Nucleus accumbens (tissue), 56 donors: ENCODE results near the gene CD69.

Experiments
- DNase-seq, 56 donors: peaks; one replicate each; lab custom pipeline; 2025; lab: John Stamatoyannopoulos, UW

Gene CD69

GRCh38 chr12:9760699-9761418, at the start of gene CD69:
Gene CD69 (minus strand): TSS chr12:9760901. CDS start chr12:9760820, 81 bp downstream.
- DNase-seq, result peak in 1 of 56 donors; percentile 16

DNA sequence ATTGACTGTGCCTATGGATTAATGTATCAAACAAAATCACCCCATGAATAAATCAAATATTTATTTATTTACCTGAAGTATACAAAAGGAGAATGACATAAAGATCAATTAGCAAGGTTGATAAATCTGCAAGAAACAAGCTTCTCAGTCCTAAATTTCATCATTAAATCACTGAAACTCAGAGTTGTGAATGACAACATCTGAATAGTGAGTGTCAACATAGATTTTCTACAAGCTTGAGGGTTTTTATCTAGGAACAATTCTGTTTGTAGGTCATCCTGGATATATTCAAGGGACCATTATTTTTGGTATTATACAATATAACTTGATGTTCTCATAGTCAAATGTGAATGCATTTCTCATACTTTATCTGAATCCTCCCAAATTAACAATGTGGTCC, 49.2 kb upstream of the CD69 start:
- DNase-seq, result no peak

DNA sequence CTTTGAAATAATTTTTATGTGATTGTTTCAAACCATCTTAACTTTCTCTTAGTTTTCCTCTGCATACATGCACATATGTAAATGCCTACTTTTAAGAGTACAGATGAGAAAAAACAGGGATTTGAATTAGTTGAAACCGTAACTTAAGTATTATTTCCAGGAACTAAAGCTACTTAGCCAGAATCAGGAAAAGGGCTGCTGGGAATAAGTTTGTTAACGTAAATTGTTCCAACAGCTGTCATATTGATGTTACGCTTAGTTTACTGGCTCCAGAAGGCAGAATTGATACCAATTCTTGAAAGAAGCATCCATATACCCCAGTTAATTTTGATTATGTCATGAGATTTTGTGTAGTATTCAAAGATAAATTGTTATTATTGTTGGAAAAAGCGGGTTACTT, 48.6 kb upstream of the CD69 start:
- no peak for DNase-seq

- no peak for DNase-seq
These were observed 47.8 kb upstream of the CD69 start for GRCh38 chr12:9808504-9808903.

GRCh38 chr12:9806714-9807113, 46.0 kb upstream of the CD69 start:
- DNase-seq, result no peak

GRCh38 chr12:9805883-9806282, 45.2 kb upstream of the CD69 start:
- no peak for DNase-seq

DNA sequence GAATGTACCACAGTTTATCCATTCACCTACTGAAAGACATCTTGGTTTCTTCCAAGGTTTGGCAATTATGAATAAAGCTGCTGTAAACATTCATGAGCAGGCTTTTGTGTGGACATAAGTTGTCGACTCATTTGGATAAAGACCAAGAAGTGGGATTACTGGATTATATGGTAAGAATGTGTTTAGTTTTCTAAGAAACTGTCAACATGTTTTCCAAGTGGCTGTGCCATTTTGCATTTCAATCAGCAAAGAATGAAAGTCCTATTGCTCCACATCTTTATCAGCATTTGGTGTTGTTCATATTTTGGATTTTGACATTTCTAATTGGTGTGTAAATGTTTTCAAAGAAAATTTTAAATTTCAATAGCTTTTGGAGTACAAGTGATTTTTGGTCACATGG, 39.3 kb upstream of the CD69 start:
- DNase-seq, result no peak

DNA sequence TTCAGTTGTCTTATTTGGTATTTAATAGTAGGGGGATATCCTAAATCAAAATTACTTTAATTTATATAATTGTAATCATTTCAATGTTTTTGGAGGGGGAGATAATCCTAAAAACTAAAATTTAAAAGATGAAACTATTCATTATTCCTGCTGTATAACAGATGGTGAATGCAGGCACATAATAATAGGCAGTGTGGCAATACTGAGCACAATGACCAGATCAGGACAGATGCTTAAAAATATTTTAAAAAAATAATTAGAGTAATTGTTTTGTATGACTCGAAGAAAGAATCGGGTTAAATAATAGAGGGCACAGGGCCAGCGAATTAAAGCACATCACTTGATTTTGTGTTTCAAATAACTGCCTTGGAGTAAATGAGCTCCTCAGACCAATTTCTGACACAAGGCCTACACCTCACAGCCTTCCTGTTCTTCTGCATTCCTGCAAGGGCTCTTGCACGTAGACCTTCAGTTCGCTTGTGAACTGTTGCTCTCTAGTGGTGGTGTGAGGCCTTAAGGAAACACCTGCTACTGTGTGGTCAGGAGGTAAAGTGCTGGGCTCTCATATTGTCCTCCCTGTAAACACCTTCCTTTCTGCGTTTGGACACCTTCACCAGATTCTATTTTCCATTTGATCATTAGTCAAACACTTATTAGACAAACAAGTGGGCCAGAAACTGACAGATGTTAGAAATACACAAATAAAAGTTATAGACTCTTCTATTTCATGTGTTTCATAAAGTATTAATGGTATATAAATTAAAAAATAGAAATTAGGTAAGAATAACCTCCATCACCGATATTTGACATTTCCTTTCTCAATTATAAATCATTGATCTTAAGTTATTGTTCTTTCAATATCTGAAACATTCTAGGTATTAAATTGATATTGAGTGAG, 37.3 kb upstream of the CD69 start:
- DNase-seq, result no peak

DNA sequence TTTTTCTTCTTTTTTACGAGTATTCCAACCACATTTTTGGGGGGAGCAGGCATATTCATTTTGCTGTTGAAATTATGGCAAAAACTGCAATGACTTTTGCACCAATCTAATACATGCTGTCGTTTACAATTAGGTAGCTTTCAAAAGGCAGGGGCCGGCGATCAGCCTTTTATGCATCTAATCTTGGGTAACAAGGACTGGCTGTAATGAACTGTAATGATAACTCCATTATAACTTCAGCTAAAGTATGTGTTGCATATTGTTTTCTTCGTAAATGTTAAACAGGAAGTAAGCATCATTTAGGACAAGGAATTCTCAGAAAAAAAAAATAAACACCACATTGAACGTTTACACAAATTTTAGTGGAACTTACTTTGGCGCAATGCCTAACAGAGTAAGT, 36.3 kb upstream of the CD69 start:
- DNase-seq, result no peak

DNA sequence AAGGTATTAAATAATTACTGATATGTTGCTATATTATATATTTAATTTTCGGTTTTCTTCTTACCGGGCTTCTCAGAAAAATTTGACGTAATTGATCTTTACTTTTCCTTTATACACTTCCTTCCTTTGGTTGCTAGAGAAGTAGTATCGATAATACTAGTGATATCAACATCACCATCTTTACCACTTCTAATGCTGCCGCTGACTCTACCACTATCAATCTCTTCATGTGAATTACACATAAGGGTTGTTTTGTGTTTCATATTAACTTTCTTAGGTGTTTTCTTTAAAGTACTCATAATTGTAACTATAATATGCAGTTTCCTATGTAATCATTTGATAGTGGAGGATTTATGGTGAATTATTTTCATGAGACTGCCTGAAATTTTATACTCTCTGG, 35.6 kb upstream of the CD69 start:
- no peak for DNase-seq

DNA sequence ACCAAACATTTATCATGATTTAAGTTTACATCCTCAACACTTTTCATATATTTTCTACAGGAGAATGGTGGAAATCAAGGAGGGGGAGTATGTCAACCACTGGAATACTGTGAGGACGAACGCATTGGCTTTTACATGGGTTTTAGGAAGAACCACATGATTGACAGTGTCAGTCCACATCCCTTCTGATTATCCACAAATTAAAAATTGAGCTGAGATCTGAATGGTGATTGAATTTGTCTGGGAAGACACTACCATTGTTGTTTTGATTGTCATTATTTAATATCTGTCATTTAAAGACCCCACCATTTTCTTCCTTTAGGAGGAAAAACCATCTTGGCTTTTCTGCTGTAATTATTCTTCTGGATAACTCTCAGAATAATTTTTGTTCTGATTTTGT, 35.2 kb upstream of the CD69 start:
- DNase-seq, result no peak

DNA sequence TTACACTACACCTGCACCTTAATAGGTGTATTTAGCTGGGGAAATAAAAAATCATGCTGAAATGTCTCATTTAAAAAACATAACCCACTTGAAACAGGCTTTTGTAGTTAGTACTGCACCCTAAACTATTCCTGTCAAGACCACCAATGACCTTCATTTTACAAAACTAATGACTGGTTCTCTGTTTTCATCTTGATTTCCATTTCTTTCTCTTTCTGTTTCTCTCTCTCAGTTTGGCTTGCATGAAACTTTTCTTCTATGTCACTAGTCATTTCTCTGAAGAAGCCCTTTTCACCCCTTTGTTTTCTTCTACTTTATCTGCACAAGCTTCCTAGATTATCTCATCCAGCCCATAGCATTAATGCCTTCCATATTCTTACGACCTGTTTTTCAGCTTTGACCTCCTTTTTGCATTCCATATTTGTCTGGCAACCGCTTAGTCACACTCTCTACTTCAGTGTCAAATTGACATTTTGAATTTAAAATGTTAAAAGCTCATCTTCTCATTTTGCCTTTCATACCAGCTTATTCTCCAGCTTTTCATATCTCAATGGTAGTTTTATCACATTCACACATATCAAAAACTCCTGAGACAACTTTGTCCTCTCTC, 33.9 kb upstream of the CD69 start:
- DNase-seq, result no peak

DNA sequence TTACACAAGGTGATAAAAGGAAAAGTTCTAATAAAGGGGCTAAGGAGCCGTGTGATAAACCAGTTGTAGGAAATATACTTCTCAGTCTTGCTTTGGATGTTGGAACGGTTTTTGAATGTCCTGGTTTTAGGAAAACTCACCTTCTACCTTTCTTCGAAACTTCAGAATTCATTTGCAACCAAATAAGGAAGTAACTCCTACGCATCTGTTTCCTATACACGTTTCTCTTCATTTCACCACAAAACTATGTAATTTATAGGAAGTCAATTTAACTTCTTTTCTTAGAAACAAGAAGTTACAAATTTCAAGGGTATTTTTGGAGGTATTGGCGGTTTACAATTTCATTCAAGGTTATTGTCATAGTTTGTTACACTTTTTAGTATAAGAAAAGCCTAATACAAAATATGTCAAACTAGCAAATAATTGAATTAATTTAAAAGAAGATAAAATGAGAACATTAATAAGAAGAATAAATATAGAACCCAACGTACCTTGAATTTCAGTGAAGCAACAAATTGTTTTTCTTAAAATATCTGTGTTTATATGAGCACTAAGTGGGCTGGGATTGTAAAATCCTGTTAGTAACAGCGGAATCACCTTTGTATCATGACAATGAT, 33.2 kb upstream of the CD69 start:
- no peak for DNase-seq

DNA sequence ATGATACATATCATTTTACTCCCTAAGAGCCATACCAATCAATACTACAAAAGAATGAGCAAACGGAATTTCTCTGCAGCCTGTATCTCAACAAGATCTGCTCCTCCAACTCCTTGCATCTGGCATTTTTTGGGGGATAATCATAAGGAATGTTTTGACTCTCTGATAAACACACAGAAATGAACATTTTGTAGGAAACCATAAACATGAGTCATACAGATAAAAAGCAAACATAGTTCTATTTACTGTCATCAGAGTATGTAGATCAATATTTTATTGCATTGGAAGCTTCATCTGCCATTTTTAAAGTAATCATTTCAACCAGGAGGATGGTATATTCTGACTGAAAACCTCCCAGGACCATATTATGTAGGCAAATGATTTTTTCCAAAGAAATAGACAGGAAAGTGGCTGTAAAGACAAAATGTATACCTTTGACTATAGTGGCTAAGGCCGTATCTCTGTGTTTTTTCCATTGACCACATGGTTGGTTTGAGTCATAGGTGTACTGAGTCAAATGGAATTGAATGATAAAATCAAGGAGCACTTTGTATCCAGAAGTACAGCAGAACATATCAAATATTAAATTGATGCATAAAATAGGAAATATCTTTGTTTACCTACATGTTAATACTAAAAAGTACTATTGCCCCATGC, 32.4 kb upstream of the CD69 start:
- DNase-seq, result no peak

DNA sequence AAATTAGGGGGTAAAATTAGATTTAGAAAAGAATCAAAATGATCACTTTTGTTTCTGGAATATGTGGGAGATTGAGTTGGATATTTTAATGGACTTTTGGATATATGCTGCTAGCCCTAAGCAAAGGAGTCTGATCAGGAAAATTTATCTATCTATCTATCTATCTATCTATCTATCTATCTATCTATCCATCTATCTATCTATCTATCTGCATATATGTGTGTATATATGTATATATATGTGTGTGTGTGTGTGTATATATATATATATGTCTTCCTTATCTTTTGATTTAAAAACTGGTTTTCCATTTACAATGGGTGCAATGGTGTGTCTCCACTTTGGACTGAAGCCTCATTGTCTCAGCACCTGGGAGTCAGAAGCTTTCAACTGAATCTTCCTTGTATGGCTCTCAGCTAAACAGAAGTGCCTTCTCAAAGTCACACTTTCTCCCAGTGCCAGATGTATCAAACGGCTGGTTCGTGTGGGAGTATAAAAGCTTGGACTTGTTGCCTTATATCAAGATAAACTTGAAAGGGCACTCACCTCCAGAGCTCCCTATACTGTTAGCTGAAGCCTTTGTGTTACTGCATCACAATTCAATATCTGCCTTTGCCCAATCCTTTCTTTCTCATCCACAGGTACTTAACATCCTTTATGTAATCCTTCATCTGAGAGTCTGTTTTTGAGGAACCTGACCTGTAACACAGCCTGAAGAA, 31.6 kb upstream of the CD69 start:
- no peak for DNase-seq

DNA sequence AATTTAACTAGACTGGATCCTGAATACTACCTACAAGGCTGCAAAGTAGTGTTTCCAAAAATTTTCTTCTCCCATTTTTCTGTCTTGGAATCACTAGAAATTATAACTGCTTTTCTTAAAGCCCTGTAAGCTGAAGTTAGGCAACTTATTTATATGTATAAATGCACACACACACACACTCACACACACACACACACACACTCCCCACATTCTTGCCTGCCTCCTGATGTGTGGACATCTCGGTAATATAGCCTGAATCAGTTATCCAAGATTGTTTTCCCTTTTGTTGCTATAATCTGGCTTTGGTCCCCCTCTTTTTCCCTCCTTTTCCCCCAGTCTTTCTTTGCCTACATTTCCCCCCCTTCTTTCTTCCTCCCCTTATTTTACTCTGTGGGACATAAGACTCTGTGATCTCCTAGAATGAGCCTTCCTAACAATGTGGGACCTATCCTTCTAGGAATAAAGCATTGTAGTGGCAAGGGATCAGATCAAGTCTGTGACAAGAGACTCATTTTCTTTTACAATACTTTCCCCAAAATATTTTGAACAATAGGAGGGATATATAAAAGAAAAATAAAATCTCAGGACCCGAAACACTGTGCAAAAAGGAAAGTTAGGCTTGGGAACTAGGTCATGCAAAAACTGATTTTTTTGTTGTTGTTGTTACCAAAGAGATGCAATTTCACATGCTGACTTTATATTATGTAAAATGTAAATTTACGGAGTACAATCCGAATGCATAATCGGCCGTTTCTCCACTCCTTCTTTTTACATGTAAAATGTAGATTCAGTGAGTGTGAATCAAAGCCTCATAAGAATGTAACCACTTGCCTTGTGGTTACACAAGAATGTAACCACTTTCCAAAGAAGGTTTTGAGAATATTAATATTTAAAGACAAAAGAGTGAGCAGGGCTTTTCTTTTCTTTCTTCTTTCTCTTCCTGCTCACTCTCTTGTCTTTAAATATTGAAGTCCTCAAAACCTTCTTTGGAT, 26.3 kb upstream of the CD69 start:
- DNase-seq, result no peak

- DNase-seq, result no peak
These were observed 24.1 kb upstream of the CD69 start for GRCh38 chr12:9784816-9785215.

DNA sequence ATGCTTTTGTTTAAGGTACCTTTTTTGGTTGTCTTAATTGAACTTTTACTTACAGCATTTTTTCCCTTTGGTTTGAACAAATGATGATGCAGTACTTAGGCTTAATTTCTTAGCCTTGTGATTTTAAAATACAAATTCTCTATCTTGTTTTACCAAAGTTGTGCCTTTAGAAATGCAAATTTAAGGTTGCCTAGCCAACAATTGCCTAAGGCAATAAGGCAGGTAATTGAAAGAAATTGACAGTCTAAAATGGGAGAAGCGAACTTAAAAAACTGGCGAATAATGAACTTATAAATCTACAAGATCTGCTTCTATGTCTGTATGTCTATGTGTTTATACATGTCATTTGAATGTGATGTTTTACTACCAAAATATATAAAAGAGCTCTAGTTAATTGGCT, 23.6 kb upstream of the CD69 start:
- DNase-seq, result no peak
